ENCODE data around the gene ASGR2. TPM values are rescaled to one million over a fixed set of nuclear protein-coding genes. Genes with fewer than 3 reads are reported as not detected.
"Not testable (repeated sequence)": the region's sequence is repeated elsewhere in the genome, so short reads cannot be mapped to it uniquely, and the experiment has no call there.

The ASGR2 gene, protein sequence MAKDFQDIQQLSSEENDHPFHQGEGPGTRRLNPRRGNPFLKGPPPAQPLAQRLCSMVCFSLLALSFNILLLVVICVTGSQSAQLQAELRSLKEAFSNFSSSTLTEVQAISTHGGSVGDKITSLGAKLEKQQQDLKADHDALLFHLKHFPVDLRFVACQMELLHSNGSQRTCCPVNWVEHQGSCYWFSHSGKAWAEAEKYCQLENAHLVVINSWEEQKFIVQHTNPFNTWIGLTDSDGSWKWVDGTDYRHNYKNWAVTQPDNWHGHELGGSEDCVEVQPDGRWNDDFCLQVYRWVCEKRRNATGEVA
- 1 to 10 TPM in 1 of 4 donors, not detected in 3; 1.0 TPM for total RNA-seq

GRCh38 chr17:7114241-7114874, at the start of gene ASGR2:
ASGR2 (minus strand) TSS chr17:7114822; CDS start chr17:7114240, 582 bp downstream.
- TF ChIP-seq CTCF (IDR thresholded peaks at IDR 0.05) (no peak), POLR2A (IDR thresholded peaks at IDR 0.05) (no peak)
- H3K4me1 ChIP-seq, result no peaks in the 10 kb centered on the region
- H3K27me3 ChIP-seq, result no peaks in the 10 kb centered on the region
- no peak within 1 kb of the TSS for H3K27ac ChIP-seq
- no peaks in the 10 kb centered on the region for H3K36me3 ChIP-seq
- intact Hi-C loops (cut with DNase I), result no loop called here
- H3K4me3 ChIP-seq (replicated peaks in 1 of 3), result no peak within 1 kb of the TSS
- WGBS, 2 donors, result 86 to 87% methylated on average over 14 of the region's 14 CpGs
- no peak for DNase-seq
- no peaks in the 10 kb centered on the region for H3K9me3 ChIP-seq

DNA sequence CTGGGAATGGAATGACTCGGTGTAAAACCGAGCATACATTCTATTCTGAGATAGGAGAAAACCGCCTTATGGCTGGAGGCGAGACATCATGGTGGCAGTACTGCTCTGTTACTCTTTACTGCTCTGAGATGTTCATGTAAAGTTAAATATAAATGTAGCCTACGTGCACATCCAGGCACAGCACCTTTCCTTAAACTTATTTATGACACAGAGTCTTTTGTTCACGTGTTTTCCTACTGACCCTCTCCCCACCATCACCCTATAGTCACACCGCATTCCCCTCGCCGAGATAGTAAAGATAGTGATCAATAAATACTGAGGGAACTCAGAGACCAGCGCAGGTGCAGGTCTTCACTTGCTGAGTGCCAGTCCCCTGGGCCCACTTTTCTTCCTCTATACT, 44.9 kb upstream of the ASGR2 start:
- H3K4me1 ChIP-seq; H3K4me3 ChIP-seq (replicated peaks in 1 of 3); intact Hi-C loops (cut with DNase I); H3K27ac ChIP-seq; H3K9me3 ChIP-seq; H3K36me3 ChIP-seq; DNase-seq; H3K27me3 ChIP-seq: not testable (repeated sequence)
- 69 to 77% methylated on average over 10 of the region's 10 CpGs for WGBS, 2 donors

GRCh38 chr17:7158424-7158823, 43.8 kb upstream of the ASGR2 start:
- WGBS, 2 donors, result 92 to 95% methylated on average over 10 of the region's 10 CpGs
- H3K27me3 ChIP-seq; H3K4me1 ChIP-seq; intact Hi-C loops (cut with DNase I); H3K27ac ChIP-seq; DNase-seq; H3K36me3 ChIP-seq; H3K4me3 ChIP-seq (replicated peaks in 1 of 3); H3K9me3 ChIP-seq: not testable (repeated sequence)

GRCh38 chr17:7156342-7156940, 41.8 kb upstream of the ASGR2 start:
- H3K9me3 ChIP-seq, result no peaks in the 10 kb centered on the region
- 81 to 90% methylated on average over 10 of the region's 10 CpGs for WGBS, 2 donors
- no peak for DNase-seq
- no peak overlapping the region for H3K4me3 ChIP-seq (replicated peaks in 1 of 3)
- no peak overlapping the region for H3K27ac ChIP-seq
- no peak for TF ChIP-seq CTCF (IDR thresholded peaks at IDR 0.05)
- TF ChIP-seq POLR2A (IDR thresholded peaks at IDR 0.05), result no peak
- no peaks in the 10 kb centered on the region for H3K36me3 ChIP-seq
- H3K27me3 ChIP-seq, result no peaks in the 10 kb centered on the region
- H3K4me1 ChIP-seq, result no peaks in the 10 kb centered on the region
- intact Hi-C loops (cut with DNase I), result no loop called here

- no peak for DNase-seq
- Histone ChIP-seq H3K27ac (no peak overlapping the region), H3K36me3 (no peaks in the 10 kb centered on the region), H3K27me3 (no peaks in the 10 kb centered on the region), H3K4me1 (no peaks in the 10 kb centered on the region), H3K4me3 (replicated peaks in 1 of 3) (no peak overlapping the region), H3K9me3 (no peaks in the 10 kb centered on the region)
- TF ChIP-seq POLR2A (IDR thresholded peaks at IDR 0.05), result no peak
- no peak for TF ChIP-seq CTCF (IDR thresholded peaks at IDR 0.05)
- intact Hi-C loops (cut with DNase I), result no loop called here
- WGBS, 2 donors, result 56 to 59% methylated on average over 3 of the region's 3 CpGs
Measured at GRCh38 chr17:7147772-7148171, 33.1 kb upstream of the ASGR2 start.

DNA sequence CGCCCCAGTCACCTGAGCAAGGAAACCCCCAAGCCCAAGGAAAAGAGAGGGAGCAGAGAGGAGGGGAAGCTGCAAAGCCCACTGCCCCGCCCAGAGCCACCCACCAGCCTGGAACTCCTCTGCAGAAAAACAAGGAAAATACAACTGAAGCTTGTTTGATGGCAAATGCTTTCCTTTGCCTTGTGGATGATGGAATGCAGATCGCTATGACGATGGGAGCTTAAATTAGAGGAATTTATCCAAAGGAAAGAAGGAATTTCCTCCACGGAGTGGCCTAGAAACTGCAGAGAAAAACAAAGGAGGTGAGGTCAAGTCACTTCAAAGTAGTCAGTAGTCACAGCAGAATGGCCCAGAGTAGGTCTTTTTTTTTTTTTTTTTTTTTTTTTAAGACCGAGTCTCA, 31.5 kb upstream of the ASGR2 start:
- Histone ChIP-seq H3K9me3 (no peaks in the 10 kb centered on the region), H3K4me3 (replicated peaks in 1 of 3) (no peak overlapping the region), H3K27me3 (no peaks in the 10 kb centered on the region), H3K4me1 (peaks cover 4 to 6% of the 10 kb centered on the region in 2 donors), H3K36me3 (no peaks in the 10 kb centered on the region), H3K27ac (no peak overlapping the region)
- intact Hi-C loops (cut with DNase I), result no loop called here
- WGBS, 2 donors, result 45 to 54% methylated on average over 6 of the region's 6 CpGs
- TF ChIP-seq POLR2A (IDR thresholded peaks at IDR 0.05), result no peak
- TF ChIP-seq CTCF (IDR thresholded peaks at IDR 0.05), result no peak
- no peak for DNase-seq

Data from thyroid gland (tissue), 4 donors.